Measurements from ENCODE around the gene DLL3.
"Not testable (repeated sequence)": the region's sequence is repeated elsewhere in the genome, so short reads cannot be mapped to it uniquely, and the experiment has no call there.

Gene DLL3

DNA sequence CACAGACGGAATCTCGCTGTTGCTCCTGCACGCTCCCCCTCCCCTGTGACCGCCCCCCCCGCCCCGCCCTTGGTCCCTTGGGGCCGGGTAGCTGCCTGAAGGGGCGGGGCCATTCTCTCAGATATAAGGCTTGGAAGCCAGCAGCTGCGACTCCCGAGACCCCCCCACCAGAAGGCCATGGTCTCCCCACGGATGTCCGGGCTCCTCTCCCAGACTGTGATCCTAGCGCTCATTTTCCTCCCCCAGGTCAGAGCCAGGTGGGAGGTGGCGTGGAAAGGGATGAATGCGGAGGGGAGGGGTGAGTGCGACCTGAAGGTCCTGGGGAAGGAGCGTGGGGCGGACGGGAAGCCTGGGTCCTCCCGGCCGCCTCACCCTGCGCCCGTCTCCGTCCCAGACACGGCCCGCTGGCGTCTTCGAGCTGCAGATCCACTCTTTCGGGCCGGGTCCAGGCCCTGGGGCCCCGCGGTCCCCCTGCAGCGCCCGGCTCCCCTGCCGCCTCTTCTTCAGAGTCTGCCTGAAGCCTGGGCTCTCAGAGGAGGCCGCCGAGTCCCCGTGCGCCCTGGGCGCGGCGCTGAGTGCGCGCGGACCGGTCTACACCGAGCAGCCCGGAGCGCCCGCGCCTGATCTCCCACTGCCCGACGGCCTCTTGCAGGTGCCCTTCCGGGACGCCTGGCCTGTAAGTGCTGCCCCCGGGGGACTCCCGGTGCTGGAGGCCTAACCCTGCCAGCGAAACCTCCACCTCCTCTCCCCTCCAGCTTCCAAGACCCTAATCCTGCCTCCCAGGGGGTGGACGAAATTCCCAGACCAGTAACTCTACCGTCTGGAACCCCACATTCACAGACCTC lies at the start of gene DLL3:
DLL3 (plus strand) TSS at position 150 of the 845 bp plus-strand sequence; CDS start at position 178, 28 bp downstream.
- no peak for DNase-seq

DNA sequence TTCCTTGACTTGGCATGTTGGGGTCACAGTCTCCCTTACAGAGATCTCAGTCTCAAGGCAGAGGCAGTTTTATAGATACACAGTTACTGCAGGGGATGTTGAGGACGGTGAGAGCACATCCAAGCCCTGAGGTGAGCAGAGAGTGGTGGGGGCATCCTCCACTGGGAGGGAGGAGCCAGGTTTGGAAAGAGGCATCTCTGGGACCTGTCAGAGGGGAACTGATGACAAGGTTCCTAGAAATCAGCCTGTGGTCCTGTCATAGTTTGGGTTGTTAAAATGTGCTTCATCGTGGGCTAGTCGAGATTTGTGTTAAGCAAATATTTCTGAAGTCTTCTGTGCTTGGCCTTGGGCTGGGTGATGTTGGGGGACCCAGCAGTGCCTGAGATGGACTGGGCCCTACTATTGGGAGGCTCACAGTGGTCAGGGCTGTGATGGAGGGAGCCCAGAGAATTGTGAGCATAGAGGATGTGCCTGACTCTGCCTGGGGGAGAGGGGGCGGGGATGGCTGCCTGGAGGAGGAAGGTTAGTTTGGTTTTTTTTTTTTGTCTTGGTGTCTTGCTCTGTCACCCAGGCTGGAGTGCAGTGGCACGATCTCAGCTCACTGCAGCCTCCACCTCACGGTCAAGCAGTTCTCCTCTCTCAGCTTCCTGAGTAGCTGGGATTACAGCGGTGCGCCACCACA lies 49.5 kb upstream of the DLL3 start:
- DNase-seq, result no peak

GRCh38 chr19:39451257-39451656 lies 47.5 kb upstream of the DLL3 start:
- DNase-seq, result not testable (repeated sequence)

DNA sequence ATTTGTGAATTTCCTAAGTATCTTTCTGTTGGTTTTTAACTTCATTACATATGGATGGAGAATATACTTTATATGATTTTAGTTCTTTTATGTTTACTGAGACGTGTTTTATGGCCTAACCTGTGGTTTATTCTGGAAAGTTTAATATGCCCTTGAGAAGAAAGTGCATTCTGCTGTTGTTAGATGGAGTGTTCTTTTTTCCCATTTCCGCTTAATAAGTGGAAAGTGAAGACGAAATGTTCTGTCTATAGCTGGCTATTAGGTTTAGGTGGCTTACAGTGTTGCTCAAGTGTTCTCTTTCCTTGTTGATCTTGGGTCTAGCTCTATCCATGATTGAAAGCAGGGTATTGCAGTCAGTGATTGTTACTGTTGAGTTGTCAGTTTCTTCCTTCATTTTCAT lies 35.3 kb upstream of the DLL3 start:
- no peak for DNase-seq

- no peak for DNase-seq
Measured at GRCh38 chr19:39465956-39466747, 32.6 kb upstream of the DLL3 start.

- DNase-seq, result no peak
Measured at GRCh38 chr19:39467941-39468340, 30.8 kb upstream of the DLL3 start.

- DNase-seq, result no peak
Measured at GRCh38 chr19:39469036-39469435, 29.7 kb upstream of the DLL3 start.

DNA sequence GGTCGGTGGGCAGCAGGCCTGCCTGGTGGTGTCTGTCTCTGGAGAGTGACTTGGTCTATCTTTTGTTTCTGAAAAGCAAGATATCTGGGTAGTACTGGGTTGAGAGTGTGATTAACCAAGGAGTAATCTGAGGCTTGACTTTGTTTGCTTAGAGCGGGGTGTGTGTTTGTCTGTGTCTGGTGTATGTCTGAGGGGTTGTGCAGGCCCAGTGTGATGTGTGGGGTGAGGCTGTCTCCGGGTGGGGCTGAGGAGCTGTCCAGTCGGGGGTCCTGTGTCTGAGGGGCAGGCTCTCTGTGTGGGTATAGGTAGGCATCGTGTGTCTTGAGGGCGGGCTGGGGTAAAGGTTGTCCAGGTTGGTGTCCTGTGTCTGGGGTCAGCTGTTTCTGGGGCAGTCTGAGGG lies 29.2 kb upstream of the DLL3 start:
- no peak for DNase-seq

- DNase-seq, result no peak
Measured at GRCh38 chr19:39470724-39471339, 27.9 kb upstream of the DLL3 start.

DNA sequence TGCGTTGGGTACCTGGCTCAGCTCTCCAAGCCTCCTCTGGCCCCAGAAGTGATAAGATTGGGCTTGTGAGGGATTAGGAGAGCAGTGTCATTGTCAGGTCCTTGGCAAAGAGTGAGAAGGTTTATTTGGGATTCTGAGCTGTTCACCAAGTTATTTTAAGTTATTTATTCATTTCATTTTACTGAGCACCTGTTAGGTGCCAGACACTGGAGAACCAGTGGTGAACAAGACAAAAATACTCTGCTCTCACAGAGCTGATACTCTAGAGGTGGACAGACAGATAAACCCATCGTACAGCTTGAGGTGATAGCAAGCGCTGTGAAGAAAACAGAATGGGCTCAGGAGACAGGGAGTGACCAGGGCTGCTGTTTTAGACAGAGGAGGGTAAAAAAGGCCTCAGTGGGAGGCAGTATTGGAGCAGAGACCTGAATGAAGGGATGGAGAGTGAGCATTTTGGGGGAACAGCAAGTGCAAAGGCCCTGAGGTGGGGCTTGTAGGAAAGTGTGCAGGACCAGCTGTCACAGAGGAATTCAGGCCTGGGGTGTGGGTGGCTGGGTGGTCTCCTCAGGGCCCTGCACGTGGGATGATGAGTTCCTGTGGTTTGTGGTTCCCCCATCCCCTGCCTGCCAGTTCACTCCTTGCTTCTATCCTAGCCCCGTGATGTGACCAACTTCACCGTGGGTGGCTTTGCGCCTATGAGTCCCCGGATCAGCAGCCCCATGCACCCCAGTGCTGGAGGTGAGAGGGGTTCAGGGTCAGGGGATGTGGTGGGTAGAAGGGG lies 26.8 kb upstream of the DLL3 start:
- no peak for DNase-seq

GRCh38 chr19:39472746-39473442 lies 25.9 kb upstream of the DLL3 start:
- DNase-seq, result no peak

DNA sequence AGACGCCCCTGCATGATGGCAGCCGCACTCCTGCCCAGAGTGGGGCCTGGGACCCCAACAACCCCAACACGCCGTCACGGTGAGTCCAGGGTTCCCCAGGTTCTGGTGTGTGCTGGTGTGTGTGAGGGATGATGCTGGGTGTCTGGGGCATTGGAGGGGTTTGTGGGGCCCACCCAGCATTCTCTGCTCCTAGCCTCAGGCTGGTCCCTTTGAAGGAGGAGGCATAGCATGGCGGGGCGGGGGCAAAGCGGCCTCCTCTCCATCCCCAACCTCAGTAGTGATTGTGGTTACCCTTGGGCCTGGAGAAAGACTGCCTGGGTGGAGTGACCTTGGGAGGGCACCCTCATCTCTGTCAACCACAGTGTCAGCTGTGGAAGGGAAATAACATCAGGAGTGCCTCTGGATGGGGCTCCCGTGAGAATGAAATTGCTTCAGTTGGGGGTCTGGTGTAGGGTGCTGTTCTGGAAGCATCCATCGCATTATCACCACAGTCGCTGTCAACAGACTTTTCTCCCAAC lies 25.2 kb upstream of the DLL3 start:
- no peak for DNase-seq

DNA sequence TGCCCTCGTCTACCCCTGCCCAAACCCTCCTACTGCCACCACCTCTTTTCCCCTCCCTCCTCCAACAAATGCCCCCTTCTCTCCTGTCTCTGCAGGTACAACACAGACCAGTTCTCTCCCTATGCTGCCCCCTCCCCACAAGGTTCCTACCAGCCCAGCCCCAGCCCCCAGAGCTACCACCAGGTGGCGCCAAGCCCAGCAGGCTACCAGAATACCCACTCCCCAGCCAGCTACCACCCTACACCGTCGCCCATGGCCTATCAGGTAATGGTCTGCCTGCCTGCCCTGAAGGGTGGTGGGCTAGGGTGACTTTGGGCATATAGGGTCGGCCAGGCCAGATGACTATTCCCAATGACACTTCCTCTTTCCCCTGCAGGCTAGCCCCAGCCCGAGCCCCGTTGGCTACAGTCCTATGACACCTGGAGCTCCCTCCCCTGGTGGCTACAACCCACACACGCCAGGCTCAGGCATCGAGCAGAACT lies 24.6 kb upstream of the DLL3 start:
- peak; percentile 75 for DNase-seq

DNA sequence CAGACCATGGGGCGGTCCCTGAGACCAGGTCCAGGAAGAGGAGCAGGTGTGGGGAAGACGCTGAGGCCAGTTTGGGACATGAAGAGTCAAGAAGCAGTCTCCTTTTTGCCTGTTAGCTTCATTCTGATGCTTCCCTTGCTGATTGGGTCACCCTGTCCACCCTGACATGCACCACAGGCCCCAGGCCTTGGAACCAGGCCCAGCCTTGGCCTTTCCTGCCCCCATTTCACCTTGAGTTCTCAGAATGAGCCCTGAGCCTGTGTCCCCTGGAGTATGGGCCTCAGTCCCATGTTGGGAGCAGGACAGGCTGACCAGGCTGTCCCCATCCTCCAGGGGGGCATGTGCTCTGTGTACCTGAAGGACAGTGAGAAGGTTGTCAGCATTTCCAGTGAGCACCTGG lies 23.0 kb upstream of the DLL3 start:
- no peak for DNase-seq

- DNase-seq, result not testable (repeated sequence)
Measured at GRCh38 chr19:39479319-39479801, 19.4 kb upstream of the DLL3 start.

DNA sequence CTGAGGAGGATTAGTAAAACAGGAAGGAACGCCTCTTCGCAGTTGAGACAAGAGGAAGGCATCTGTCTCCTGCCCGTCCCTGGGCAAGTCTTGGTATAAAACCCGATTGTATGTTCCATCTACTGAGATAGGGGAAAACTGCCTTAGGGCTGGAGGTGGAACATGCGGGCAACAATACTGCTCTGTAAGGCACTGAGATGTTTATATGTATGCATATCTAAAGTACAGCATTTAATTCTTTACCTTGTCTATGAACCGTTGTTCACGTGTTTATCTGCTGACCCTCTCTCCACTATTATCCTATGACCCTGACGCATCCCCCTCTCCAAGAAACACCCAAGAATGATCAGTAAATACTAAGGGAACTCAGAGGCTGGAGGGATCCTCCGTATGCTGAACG lies 18.8 kb upstream of the DLL3 start:
- no peak for DNase-seq

- peak; percentile 99 for DNase-seq
Measured at GRCh38 chr19:39480337-39481228, 18.2 kb upstream of the DLL3 start, which contains the start of gene TIMM50. TSS of gene TIMM50 (plus strand) at chr19:39480838. CDS start at chr19:39480854, 16 bp downstream.

DNA sequence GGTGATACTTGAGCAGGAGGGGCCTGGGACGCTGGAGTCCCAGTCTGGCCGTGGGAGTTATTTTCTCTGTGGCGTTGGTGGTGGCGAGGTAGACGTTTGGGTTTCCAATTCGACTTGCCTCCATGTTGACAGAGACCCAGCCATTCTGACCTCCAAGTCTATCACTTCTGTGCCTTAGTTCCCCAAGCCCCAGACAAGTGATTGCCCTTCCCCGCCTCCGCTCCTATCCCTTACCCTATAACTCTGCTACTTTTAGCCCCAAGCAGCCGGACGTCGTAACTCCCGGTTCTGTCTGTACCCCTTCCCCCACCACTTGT lies 17.6 kb upstream of the DLL3 start:
- DNase-seq, result no peak

- no peak for DNase-seq
Measured at GRCh38 chr19:39481676-39482075, 17.1 kb upstream of the DLL3 start.

DNA sequence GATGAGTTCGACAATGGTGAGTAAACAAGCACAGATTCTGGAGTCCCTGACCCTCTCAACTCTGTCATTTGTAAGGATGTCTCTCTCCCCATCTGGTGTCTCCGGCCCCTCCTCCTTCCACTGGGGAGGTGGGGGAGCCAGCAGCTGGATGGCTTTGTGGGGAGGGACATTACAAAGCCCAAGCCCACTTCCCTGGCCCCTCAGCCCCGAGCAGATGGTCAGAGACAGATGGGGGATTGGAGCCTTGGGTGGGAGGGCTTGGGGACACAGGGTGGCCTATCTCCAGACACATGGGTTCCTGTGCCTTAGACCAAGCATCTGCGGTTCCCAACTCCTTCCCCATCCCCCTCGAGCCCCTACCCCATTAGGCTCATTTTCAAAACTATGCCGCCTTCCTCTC lies 15.6 kb upstream of the DLL3 start:
- DNase-seq, result no peak
